HG03558 (cell line): Measurements from ENCODE around the gene C12orf76.
"Not testable (repeated sequence)": the region's sequence is repeated elsewhere in the genome, so short reads cannot be mapped to it uniquely, and the experiment has no call there.

Experiments
- ATAC-seq: cut with Tn5 transposase; IDR thresholded peaks from one replicate; pipeline ENCODE4 v1.9.1; 2021; ENCODE audit warnings: moderate number of reproducible peaks; ENCODE audit not compliant: unreplicated experiment; ENCODE audit errors: extremely low read depth

Gene C12orf76

GRCh38 chr12:110048242-110049027 lies at the start of gene C12orf76:
TSS of gene C12orf76 (minus strand) at chr12:110048522. CDS start at chr12:110048495, 27 bp downstream.
- peak; percentile 99 for ATAC-seq

- ATAC-seq, result no peak
Observed at GRCh38 chr12:110093631-110094311, 45.4 kb upstream of the C12orf76 start.

- ATAC-seq, result no peak
Observed at GRCh38 chr12:110091136-110091711, 42.9 kb upstream of the C12orf76 start.

- no peak for ATAC-seq
Observed at GRCh38 chr12:110090266-110091135, 42.2 kb upstream of the C12orf76 start.

- ATAC-seq, result no peak
Observed at GRCh38 chr12:110088936-110089335, 40.6 kb upstream of the C12orf76 start.

- ATAC-seq, result not testable (repeated sequence)
Observed at GRCh38 chr12:110088216-110088615, 39.9 kb upstream of the C12orf76 start.

- ATAC-seq, result no peak
Observed at GRCh38 chr12:110084314-110085015, 36.1 kb upstream of the C12orf76 start.

- ATAC-seq, result no peak
Observed at GRCh38 chr12:110080410-110080809, 32.1 kb upstream of the C12orf76 start.

- ATAC-seq, result peak; percentile 57
Observed at GRCh38 chr12:110079477-110080400, 31.4 kb upstream of the C12orf76 start.

- no peak for ATAC-seq
Observed at GRCh38 chr12:110077800-110078199, 29.5 kb upstream of the C12orf76 start.

GRCh38 chr12:110075880-110076279 lies 27.6 kb upstream of the C12orf76 start:
- no peak for ATAC-seq

- no peak for ATAC-seq
Observed at GRCh38 chr12:110074089-110074488, 25.8 kb upstream of the C12orf76 start.

- no peak for ATAC-seq
Observed at GRCh38 chr12:110073049-110073831, 24.9 kb upstream of the C12orf76 start.

- not testable (repeated sequence) for ATAC-seq
Observed at GRCh38 chr12:110072636-110073035, 24.3 kb upstream of the C12orf76 start.

GRCh38 chr12:110071967-110072366 lies 23.6 kb upstream of the C12orf76 start:
- no peak for ATAC-seq

- no peak for ATAC-seq
Observed at GRCh38 chr12:110071504-110071903, 23.2 kb upstream of the C12orf76 start.

- ATAC-seq, result no peak
Observed at GRCh38 chr12:110068654-110069053, 20.3 kb upstream of the C12orf76 start.

- not testable (repeated sequence) for ATAC-seq
Observed at GRCh38 chr12:110068115-110068514, 19.8 kb upstream of the C12orf76 start.
